HEK293 (cell line): ENCODE data around the gene CEBPE.

Experiments used
- CTCF ChIA-PET: fragments of 350-600 bp; formaldehyde crosslinking; extraction: SDS; loops from one replicate; lab custom pipeline; 2021; ENCODE audit warnings: antibody characterized with exemption; lab: Yijun Ruan, JAX
- POLR2A ChIA-PET: fragments of 300-600 bp; formaldehyde crosslinking; extraction: SDS; loops from one replicate; lab custom pipeline; 2020; ENCODE audit warnings: antibody characterized with exemption, inconsistent platforms; lab: Yijun Ruan, JAX
- H3K27ac ChIP-seq: fragments of 200-500 bp; sonication (Bioruptor generic); 2 replicates; pipeline ENCODE4 v1.5.1; 2014; ENCODE audit warnings: low read depth, low read length, control low read depth, inconsistent platforms; ENCODE audit errors: extremely low read depth
- H3K36me3 ChIP-seq, 2 experiments: fragments of 200-500 bp in 1 of 2; sonication (Bioruptor generic) in 1 of 2; 1 replicate in 1 of 2; 2 replicates in 1 of 2; pipeline ENCODE4 v1.5.1; 2014 to 2017; ENCODE audit warnings: inconsistent platforms in 2 of 2, low read length in 2 of 2; ENCODE audit not compliant: control insufficient read depth in 2 of 2, insufficient read depth in 1 of 2
- H3K4me1 ChIP-seq: fragments of 200-500 bp; sonication (Bioruptor generic); 2 replicates; pipeline ENCODE4 v1.5.1; 2014; ENCODE audit warnings: mild to moderate bottlenecking, low read length, inconsistent platforms; ENCODE audit not compliant: control insufficient read depth, insufficient read depth
- H3K4me3 ChIP-seq: 2 replicates; pipeline ENCODE4 v1.5.1; 2011; ENCODE audit warnings: low read depth, mild to moderate bottlenecking, control low read depth, low read length, moderate library complexity
- H3K9me3 ChIP-seq: fragments of 200-500 bp; sonication (Bioruptor generic); 2 replicates; pipeline ENCODE4 v1.5.1; 2014; ENCODE audit warnings: low read depth, low read length, inconsistent platforms; ENCODE audit not compliant: control insufficient read depth, insufficient read depth
- GFI1B ChIP-seq: fragments of 450-650 bp; formaldehyde crosslinking; IDR thresholded peaks from 2 replicates; pipeline ENCODE4 v1.5.1; 2016; ENCODE audit warnings: missing biosample characterization, missing genetic modification characterization
- KLF1 ChIP-seq: fragments of 450-650 bp; formaldehyde crosslinking; IDR thresholded peaks from 2 replicates; pipeline ENCODE4 v1.5.1; 2016; ENCODE audit warnings: missing biosample characterization, missing genetic modification characterization
- MZF1 ChIP-seq: fragments of 450-650 bp; formaldehyde crosslinking; IDR thresholded peaks from 2 replicates; pipeline ENCODE4 v1.5.1; 2017; ENCODE audit warnings: missing biosample characterization, missing genetic modification characterization, borderline replicate concordance
- RBAK ChIP-seq: fragments of 450-650 bp; formaldehyde crosslinking; IDR thresholded peaks from 2 replicates; pipeline ENCODE4 v1.5.1; 2016; ENCODE audit warnings: missing biosample characterization, missing genetic modification characterization
- SP3 ChIP-seq: fragments of 450-650 bp; formaldehyde crosslinking; IDR thresholded peaks from 2 replicates; pipeline ENCODE4 v1.5.1; 2016; ENCODE audit warnings: missing biosample characterization, missing genetic modification characterization
- SP7 ChIP-seq: fragments of 450-650 bp; formaldehyde crosslinking; IDR thresholded peaks from 2 replicates; pipeline ENCODE4 v1.5.1; 2016; ENCODE audit warnings: missing biosample characterization, missing genetic modification characterization
- WT1 ChIP-seq: fragments of 450-650 bp; formaldehyde crosslinking; IDR thresholded peaks from 2 replicates; pipeline ENCODE4 v1.5.1; 2016; ENCODE audit warnings: missing biosample characterization, missing genetic modification characterization
- ZBTB17 ChIP-seq: fragments of 450-650 bp; formaldehyde crosslinking; IDR thresholded peaks from 2 replicates; pipeline ENCODE4 v1.5.1; 2016; ENCODE audit warnings: missing biosample characterization, missing genetic modification characterization
- ZBTB7A ChIP-seq: fragments of 450-650 bp; formaldehyde crosslinking; IDR thresholded peaks from 2 replicates; pipeline ENCODE4 v1.5.1; 2016; ENCODE audit warnings: low read depth, missing biosample characterization, missing genetic modification characterization
- ZFP3 ChIP-seq: fragments of 450-650 bp; formaldehyde crosslinking; IDR thresholded peaks from 2 replicates; pipeline ENCODE4 v1.5.1; 2016; ENCODE audit warnings: low read depth, missing biosample characterization, missing genetic modification characterization
- ZNF214 ChIP-seq: fragments of 450-650 bp; formaldehyde crosslinking; IDR thresholded peaks from 2 replicates; pipeline ENCODE4 v1.5.1; 2017; ENCODE audit warnings: missing biosample characterization, mild to moderate bottlenecking, missing genetic modification characterization, borderline replicate concordance
- ZNF223 ChIP-seq: fragments of 450-650 bp; formaldehyde crosslinking; IDR thresholded peaks from 2 replicates; pipeline ENCODE4 v1.5.1; 2016; ENCODE audit warnings: missing biosample characterization, missing genetic modification characterization
- ZNF274 ChIP-seq, 2 experiments: fragments of 200-500 bp in 1 of 2; fragments of 450-650 bp in 1 of 2; sonication (Bioruptor generic) in 1 of 2; formaldehyde crosslinking in 1 of 2; IDR thresholded peaks; 2 replicates each; pipeline versions ENCODE4 v1.5.1 to v1.6.1; 2014 to 2016; ENCODE audit warnings: borderline replicate concordance in 1 of 2, inconsistent platforms in 1 of 2, low read length in 1 of 2, missing biosample characterization in 1 of 2, missing genetic modification characterization in 1 of 2
- ZNF341 ChIP-seq: fragments of 450-650 bp; formaldehyde crosslinking; IDR thresholded peaks from 2 replicates; pipeline ENCODE4; 2016; ENCODE audit warnings: low read depth, missing biosample characterization, missing genetic modification characterization
- ZNF37A ChIP-seq: fragments of 450-650 bp; IDR thresholded peaks from 2 replicates; pipeline ENCODE4 v1.5.1; 2018; ENCODE audit warnings: missing biosample characterization, missing genetic modification characterization
- ZNF555 ChIP-seq: fragments of 450-650 bp; formaldehyde crosslinking; conservative IDR thresholded peaks from 2 replicates; pipeline ENCODE4 v1.5.1; 2017; ENCODE audit warnings: missing biosample characterization, mild to moderate bottlenecking, missing genetic modification characterization, inconsistent platforms
- ZNF585B ChIP-seq: fragments of 450-650 bp; formaldehyde crosslinking; IDR thresholded peaks from 2 replicates; pipeline ENCODE4 v1.5.1; 2016; ENCODE audit warnings: missing biosample characterization, missing genetic modification characterization
- ZNF654 ChIP-seq: fragments of 450-650 bp; formaldehyde crosslinking; IDR thresholded peaks from 2 replicates; pipeline ENCODE4 v1.5.1; 2016; ENCODE audit warnings: low read depth, missing biosample characterization, missing genetic modification characterization
- ZNF670 ChIP-seq: fragments of 450-650 bp; formaldehyde crosslinking; IDR thresholded peaks from 2 replicates; pipeline ENCODE4 v1.5.1; 2016; ENCODE audit warnings: missing biosample characterization, missing genetic modification characterization, low read depth
- ZNF76 ChIP-seq: fragments of 450-650 bp; formaldehyde crosslinking; IDR thresholded peaks from 2 replicates; pipeline ENCODE4; 2016; ENCODE audit warnings: low read depth, missing biosample characterization, missing genetic modification characterization, borderline replicate concordance
- ZNF843 ChIP-seq: fragments of 450-650 bp; formaldehyde crosslinking; IDR thresholded peaks from 2 replicates; pipeline ENCODE4 v1.5.1; 2016; ENCODE audit warnings: missing biosample characterization, missing genetic modification characterization
- ZXDB ChIP-seq: fragments of 450-650 bp; formaldehyde crosslinking; IDR thresholded peaks from 2 replicates; pipeline ENCODE4 v1.5.1; 2016; ENCODE audit warnings: missing biosample characterization, missing genetic modification characterization
- TF ChIP-seq, protein P1 (sequence below): fragments of 450-650 bp; formaldehyde crosslinking; IDR thresholded peaks from 2 replicates; pipeline ENCODE4 v1.5.1; 2016; ENCODE audit warnings: missing biosample characterization, missing genetic modification characterization
- TF ChIP-seq, protein P2 (sequence below): fragments of 450-650 bp; IDR thresholded peaks from 2 replicates; pipeline ENCODE4 v1.5.1; 2018; ENCODE audit warnings: missing biosample characterization, missing genetic modification characterization
- TF ChIP-seq, protein P3 (sequence below): fragments of 450-650 bp; formaldehyde crosslinking; IDR thresholded peaks from 2 replicates; pipeline ENCODE4 v1.5.1; 2016; ENCODE audit warnings: missing biosample characterization, missing genetic modification characterization

The CEBPE gene

GRCh38 chr14:23167116-23167847 lies 48.2 kb upstream of the CEBPE start:
- ChIA-PET POLR2A (no interaction called here), CTCF (interaction anchor here (0.9 to 2.6 kb wide), 3 partner anchors 15 to 46 kb away, joined by 3 to 12 read pairs (median 4); no protein-coding TSS in a partner anchor)
- H3K36me3 ChIP-seq: peaks cover 0 to 9% of the 10 kb centered on the region in 2 experiments; a peak in 1 of 3 replicates
- no peak overlapping the region for H3K4me3 ChIP-seq
- H3K27ac ChIP-seq: no peak overlapping the region
- peaks cover 16% of the 10 kb centered on the region for H3K4me1 ChIP-seq
- H3K9me3 ChIP-seq: no peaks in the 10 kb centered on the region
- TF ChIP-seq ZFP3 (tag by site-specific recombination) (no peak), ZBTB17 (peak; percentile 27; the same call in 1 of the 2 replicates)

DNA sequence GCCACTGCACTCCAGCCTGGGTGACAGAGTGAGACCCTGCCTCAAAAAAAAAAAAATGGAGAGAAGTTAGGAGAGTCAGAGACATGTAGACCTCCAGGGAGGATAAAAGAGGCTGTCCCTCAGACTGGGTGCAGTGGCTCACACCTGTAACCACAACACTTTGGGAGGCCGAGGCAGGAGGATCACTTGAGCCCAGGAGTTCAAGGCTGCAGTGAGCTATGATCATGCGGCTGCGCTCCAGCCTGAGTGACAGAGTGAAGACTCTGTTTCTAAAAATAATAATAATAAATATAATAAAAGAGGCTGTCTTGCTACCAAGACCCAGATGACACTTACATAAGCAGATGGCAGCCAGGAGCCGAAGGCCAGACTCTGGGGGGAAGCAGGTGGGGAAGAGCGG lies 45.9 kb upstream of the CEBPE start:
- no peak overlapping the region for H3K27ac ChIP-seq
- TF ChIP-seq RBAK (tag by site-specific recombination) (no peak), ZNF76 (tag by site-specific recombination) (no peak), ZXDB (tag by site-specific recombination) (no peak), WT1 (tag by site-specific recombination) (no peak), SP7 (tag by site-specific recombination) (no peak), ZNF585B (tag by site-specific recombination) (no peak), ZNF341 (tag by site-specific recombination) (no peak)
- TF ChIP-seq, protein P1, sequence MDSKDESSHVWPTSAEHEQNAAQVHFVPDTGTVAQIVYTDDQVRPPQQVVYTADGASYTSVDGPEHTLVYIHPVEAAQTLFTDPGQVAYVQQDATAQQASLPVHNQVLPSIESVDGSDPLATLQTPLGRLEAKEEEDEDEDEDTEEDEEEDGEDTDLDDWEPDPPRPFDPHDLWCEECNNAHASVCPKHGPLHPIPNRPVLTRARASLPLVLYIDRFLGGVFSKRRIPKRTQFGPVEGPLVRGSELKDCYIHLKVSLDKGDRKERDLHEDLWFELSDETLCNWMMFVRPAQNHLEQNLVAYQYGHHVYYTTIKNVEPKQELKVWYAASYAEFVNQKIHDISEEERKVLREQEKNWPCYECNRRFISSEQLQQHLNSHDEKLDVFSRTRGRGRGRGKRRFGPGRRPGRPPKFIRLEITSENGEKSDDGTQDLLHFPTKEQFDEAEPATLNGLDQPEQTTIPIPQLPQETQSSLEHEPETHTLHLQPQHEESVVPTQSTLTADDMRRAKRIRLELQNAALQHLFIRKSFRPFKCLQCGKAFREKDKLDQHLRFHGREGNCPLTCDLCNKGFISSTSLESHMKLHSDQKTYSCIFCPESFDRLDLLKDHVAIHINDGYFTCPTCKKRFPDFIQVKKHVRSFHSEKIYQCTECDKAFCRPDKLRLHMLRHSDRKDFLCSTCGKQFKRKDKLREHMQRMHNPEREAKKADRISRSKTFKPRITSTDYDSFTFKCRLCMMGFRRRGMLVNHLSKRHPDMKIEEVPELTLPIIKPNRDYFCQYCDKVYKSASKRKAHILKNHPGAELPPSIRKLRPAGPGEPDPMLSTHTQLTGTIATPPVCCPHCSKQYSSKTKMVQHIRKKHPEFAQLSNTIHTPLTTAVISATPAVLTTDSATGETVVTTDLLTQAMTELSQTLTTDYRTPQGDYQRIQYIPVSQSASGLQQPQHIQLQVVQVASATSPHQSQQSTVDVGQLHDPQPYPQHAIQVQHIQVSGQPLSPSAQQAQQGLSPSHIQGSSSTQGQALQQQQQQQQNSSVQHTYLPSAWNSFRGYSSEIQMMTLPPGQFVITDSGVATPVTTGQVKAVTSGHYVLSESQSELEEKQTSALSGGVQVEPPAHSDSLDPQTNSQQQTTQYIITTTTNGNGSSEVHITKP: no peak
- peaks cover 0 to 9% of the 10 kb centered on the region in 2 experiments; a peak in 1 of 3 replicates for H3K36me3 ChIP-seq
- peaks cover 16% of the 10 kb centered on the region for H3K4me1 ChIP-seq
- H3K9me3 ChIP-seq: no peaks in the 10 kb centered on the region
- ChIA-PET POLR2A (no interaction called here), CTCF (interaction anchor here (2.3 kb wide), 1 partner anchor 44 kb away, joined by 9 read pairs; no protein-coding TSS in a partner anchor)
- no peak overlapping the region for H3K4me3 ChIP-seq

DNA sequence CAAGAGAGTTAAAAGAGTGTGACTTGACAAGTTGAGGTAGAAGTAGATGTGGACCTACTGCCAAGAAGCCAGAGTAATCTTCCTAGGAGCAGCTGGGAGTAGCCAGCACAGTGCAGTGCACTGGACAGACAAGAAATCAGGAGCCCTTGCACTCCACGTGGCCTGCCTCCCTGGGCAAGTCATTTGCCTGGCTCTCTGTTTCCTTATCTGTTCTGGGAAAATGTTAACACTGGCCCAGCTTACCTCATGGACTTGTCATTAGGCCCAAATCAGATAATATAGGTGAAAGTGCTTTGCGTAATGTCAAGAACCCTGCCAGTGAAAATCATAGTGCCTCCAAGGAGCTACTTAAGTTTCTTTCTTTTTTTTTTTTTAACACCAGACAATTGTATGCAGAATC lies 45.2 kb upstream of the CEBPE start:
- ChIA-PET POLR2A (no interaction called here), CTCF (interaction anchor here (2.3 to 3.2 kb wide), 2 partner anchors 22 to 43 kb away, joined by 9 to 14 read pairs; no protein-coding TSS in a partner anchor)
- peaks cover 16% of the 10 kb centered on the region for H3K4me1 ChIP-seq
- no peak overlapping the region for H3K27ac ChIP-seq
- H3K36me3 ChIP-seq: peaks cover 0 to 9% of the 10 kb centered on the region in 2 experiments; a peak in 1 of 3 replicates
- no peak overlapping the region for H3K4me3 ChIP-seq
- no peaks in the 10 kb centered on the region for H3K9me3 ChIP-seq
- TF ChIP-seq, protein P2, sequence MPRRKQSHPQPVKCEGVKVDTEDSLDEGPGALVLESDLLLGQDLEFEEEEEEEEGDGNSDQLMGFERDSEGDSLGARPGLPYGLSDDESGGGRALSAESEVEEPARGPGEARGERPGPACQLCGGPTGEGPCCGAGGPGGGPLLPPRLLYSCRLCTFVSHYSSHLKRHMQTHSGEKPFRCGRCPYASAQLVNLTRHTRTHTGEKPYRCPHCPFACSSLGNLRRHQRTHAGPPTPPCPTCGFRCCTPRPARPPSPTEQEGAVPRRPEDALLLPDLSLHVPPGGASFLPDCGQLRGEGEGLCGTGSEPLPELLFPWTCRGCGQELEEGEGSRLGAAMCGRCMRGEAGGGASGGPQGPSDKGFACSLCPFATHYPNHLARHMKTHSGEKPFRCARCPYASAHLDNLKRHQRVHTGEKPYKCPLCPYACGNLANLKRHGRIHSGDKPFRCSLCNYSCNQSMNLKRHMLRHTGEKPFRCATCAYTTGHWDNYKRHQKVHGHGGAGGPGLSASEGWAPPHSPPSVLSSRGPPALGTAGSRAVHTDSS: no peak
- TF ChIP-seq SP3 (tag by site-specific recombination): no peak
- TF ChIP-seq, protein P3, sequence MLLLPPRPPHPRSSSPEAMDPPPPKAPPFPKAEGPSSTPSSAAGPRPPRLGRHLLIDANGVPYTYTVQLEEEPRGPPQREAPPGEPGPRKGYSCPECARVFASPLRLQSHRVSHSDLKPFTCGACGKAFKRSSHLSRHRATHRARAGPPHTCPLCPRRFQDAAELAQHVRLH (tag by site-specific recombination): no peak
- no peak for TF ChIP-seq ZNF223
- no peak for TF ChIP-seq ZNF37A
- TF ChIP-seq ZNF654 (tag by site-specific recombination): no peak
- TF ChIP-seq ZNF555 (tag by site-specific recombination): no peak
- no peak for TF ChIP-seq ZNF843
- no peak for TF ChIP-seq ZBTB7A
- TF ChIP-seq ZNF274 (IDR thresholded peaks at IDR 0.05; ENCODE audit: low read length): no peak
- TF ChIP-seq ZNF274 (tag by site-specific recombination; IDR thresholded peaks at IDR 0.05; ENCODE audit: borderline replicate concordance): no peak
- no peak for TF ChIP-seq ZNF214 (tag by site-specific recombination)
- no peak for TF ChIP-seq GFI1B (tag by site-specific recombination)
- TF ChIP-seq MZF1 (tag by site-specific recombination): no peak
- no peak for TF ChIP-seq ZNF670 (tag by site-specific recombination)
- TF ChIP-seq KLF1 (tag by site-specific recombination): no peak
